Head of caudate nucleus (tissue), 42 donors: ENCODE results near the gene RPS6KA2.

Source experiments
- DNase-seq, 42 donors: peaks; one replicate each; pipeline versions ENCODE4 v3.0.0 to v3.0.0-alpha.2; 2020 to 2021; ENCODE audit warnings: mixed read lengths in 7 of 42
- intact Hi-C: fragments of 100-400 bp; cut with DNase I; formaldehyde crosslinking; loops from one replicate; pipeline ENCODE4 v1.15.0; 2022

Gene RPS6KA2

DNA sequence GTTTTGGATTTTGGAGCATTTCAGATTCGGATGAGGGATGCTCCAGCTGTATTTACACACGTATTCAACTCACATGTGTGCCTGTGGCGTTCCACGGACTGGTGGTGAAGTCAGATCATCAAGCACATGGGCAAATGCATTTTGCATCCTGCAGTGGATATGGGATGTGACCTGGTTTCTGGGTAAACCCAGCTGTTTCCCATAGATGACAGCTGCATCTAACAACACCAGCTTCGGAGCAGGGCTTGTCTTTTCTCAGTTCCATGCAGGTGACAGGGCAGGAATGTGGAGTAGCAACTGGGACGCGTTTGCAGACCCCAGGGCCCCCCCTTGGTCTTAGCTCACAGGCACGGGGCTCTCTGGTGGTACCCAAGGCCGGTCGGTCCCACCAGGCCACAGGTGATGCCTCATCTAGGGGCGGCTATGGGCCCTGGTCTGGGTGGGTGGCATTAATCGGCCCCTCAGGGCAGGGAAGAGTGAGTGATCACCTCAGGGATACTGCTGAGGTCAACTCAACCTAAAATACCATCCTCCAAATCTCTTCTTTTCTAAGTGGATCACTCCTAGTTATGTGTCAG is 123.8 kb downstream of the RPS6KA2 start:
- intact Hi-C loops = no loop called here
- no peak for DNase-seq

DNA sequence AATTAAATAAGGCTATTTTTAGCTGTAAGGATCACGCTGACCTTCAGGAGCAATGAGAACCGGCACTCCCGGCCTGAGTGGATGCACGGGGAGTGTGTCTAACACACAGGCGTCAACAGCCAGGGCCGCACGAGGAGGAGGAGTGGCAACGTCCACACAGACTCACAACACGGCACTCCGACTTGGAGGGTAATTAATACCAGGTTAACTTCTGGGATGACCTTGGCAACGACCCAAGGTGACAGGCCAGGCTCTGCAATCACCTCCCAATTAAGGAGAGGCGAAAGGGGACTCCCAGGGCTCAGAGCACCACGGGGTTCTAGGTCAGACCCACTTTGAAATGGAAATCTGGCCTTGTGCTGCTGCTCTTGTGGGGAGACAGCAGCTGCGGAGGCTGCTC is 124.6 kb downstream of the RPS6KA2 start:
- peak in 1 of 42 donors; percentile 33 for DNase-seq
- intact Hi-C loops = no loop called here

DNA sequence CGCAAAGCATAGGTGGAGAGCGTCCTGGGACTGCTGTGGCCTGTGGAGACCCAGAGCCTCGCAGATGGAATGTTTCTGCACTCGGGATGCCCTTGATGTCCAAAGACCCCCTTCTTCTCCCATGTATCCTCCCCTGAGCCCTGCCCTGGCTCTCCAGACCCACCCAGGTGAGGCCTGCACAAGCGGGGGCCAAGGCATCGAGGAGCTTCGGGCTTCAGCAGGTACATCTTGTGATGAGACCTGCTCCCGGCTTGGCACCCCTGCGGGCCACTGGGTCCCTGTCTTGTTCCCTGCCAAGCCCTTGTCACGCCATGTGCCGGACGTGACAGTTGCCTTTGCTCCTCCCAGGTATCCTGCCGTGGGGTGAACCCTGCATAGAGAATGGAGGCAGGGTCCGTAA is 125.8 kb downstream of the RPS6KA2 start:
- intact Hi-C loops = no loop called here
- DNase-seq = no peak

DNA sequence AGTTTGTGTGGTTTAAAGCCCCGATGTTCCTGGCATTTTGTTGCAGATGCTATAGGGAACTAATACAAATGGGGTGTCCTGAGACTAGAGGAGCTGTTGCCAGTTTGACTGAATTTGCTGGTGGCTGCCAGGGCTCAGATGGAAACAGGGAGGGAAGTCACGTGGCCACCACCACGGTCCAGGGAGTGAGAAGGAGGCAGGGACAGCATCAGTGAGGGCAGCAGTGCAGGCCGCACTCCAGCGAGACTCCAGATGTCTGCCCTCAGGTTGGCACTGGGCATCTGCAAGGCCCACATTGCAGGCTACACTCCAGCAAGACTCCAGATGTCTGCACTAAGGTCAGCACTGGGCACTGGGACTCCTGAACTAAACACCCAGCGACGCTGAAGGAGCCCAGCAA is 126.8 kb downstream of the RPS6KA2 start:
- intact Hi-C loops = no loop called here
- DNase-seq = peak; percentile 52 to 90 (median 79)

DNA sequence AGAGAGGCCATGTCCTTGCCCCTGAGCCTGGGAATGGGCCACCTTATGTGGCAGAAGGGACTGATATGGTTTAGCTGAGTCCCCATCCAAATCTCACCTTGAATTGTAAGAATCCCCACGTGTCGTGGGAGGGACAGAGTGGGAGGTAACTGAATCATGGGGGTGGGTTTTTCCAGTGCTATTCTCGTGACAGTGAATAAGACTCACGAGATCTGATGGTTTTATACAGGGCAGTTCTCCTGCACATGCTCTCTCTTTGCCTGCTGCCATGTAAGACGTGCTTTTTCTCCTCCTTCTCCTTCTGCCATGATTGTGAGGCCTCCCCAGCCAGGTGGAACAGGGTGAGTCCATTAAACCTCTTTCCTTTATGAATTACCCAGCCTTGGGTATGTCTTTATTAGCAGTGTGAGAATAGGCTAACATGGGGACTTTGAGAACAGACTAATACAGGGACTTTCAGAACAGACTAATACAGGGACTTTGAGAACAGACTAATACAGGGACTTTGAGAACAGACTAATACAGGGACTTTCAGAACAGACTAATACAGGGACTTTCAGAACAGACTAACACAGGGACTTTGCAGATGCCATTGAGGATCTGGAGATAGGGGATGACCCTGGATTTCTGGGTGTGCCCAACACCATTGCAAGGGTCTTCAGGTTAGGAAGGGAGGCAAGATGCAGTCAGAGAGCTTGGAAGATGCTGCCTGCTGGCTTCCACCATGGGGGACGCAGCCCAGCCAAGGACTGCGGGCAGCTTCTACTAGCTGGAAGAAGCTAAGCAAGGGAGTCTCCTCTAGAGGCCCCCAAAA is 127.5 kb downstream of the RPS6KA2 start:
- no peak for DNase-seq
- intact Hi-C loops = loop anchor here (10.0 kb wide), 1 partner anchor 55 kb away; no protein-coding TSS in a partner anchor

DNA sequence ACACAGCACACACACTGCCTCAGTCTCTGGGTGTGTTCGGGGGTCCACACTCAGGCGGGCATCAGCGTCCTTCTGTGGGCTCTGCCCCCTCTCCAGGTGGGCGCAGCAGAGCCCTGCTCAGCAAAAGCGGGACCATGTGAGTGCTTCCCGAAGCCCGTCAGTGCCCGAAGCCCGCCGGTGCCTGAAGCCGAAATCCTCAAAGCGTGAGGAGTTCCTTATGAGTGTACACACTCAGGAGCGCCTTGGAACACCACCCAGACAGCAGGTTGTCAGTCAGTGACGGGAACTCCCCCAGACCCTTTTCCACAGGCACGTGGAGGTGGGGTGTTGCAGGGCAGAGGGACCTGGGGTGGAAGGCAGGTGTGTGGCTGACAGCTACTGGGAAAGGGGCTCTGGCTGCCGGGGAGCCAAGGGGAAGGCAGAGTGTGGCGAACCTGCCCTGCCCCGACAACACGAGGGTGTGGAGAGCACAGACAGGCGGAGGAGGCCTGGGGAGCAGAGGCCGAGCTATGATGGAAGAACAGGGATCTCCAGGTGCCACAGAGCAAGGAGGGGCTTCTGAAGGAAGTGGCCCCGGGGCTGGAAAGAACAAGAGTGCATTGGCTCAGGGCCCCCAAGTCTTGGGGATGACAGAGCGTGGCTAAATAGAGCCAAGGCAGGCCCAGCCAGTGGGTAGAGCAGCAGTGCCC is 128.2 kb downstream of the RPS6KA2 start:
- DNase-seq = peak in 1 of 42 donors; percentile 29
- intact Hi-C loops = loop anchor here (10.0 kb wide), 1 partner anchor 56 kb away; no protein-coding TSS in a partner anchor

DNA sequence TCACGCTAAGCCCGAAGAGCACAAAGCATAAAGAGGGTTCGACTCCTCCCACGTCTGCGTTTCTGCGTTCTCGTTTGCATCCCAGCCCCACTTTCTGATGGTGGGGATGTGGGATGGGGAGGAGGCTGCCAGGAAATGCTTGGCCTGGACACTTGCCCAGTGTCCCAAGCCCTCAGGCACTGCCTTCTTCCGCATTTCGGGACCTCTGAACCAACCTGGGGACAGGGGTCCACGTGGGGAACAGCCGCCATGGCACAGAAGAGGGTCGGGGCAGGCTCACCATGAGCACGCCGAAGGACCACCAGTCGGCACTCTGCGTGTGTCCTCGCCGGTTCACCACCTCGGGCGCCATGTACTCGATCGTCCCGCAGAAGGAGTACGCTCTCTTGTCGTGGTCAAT is 128.8 kb downstream of the RPS6KA2 start:
- no peak for DNase-seq

DNA sequence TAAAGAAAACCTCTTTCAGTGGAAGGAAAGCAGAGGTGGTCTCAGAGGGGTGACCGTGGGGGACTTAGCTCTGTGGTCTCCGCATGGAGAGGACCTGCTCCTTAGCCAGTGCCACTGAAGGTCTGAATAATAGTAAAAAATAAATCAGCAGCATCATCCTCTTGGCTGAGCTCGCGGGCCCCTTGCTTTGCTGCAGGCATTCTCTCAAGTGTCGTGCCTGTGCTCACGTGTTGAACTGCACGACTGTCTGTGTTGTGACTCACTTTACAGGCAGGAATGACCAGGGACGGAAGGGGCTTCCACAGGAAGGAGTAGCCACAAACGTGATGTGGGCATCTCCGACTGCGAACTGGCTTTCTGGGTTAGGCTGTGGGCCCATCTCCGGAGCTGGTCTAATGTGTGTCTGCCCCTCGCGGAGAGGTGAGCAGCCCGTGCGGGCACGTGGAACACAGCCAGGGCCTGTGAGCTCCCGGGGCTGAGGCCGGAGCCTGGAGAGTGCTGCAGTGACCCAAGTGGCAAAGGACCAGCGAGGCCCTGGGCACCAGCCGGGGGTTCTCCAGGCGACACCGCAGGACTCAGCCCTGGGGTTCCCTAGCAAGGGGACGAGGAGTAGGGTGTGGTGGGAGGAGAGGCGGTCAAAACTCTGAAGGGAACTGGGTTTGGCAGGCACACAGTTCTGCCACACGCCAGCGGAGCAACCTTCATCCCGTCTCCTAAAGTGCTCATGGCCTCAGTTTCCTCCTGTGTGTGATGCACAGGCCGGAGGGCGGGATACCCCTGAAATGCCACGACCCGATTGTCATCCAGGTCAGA is 129.8 kb downstream of the RPS6KA2 start:
- DNase-seq = peak in 1 of 42 donors; percentile 19
- intact Hi-C loops = loop anchor here (10.0 kb wide), 1 partner anchor 58 kb away; no protein-coding TSS in a partner anchor

More for the DNA sequence above, 128.8 kb downstream of the RPS6KA2 start:
- intact Hi-C loops = loop anchor here (10.0 kb wide), 1 partner anchor 57 kb away; no protein-coding TSS in a partner anchor

DNA sequence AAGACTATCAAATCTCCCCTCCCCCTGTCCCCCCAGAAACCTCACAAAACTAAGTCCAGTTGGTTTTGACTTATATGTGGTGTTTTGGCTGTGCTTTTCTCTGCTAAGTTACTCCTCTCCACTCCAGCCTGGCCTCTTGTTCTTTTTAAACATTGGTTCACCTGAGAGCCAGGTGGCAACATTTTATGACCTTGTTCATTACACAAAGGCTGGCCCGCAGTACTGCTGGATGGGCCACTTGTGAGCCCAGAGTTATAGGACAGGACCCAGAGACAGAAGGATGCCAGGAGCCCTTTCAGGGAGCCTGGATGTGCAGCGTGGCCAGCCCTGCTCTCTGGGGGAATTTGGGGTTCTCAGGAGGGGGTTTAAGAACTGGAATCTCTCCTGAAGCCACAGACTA is 130.6 kb downstream of the RPS6KA2 start:
- intact Hi-C loops = loop anchor here (10.0 kb wide), 1 partner anchor 58 kb away; no protein-coding TSS in a partner anchor
- DNase-seq = peak in 2 of 42 donors; percentile 10 to 15

DNA sequence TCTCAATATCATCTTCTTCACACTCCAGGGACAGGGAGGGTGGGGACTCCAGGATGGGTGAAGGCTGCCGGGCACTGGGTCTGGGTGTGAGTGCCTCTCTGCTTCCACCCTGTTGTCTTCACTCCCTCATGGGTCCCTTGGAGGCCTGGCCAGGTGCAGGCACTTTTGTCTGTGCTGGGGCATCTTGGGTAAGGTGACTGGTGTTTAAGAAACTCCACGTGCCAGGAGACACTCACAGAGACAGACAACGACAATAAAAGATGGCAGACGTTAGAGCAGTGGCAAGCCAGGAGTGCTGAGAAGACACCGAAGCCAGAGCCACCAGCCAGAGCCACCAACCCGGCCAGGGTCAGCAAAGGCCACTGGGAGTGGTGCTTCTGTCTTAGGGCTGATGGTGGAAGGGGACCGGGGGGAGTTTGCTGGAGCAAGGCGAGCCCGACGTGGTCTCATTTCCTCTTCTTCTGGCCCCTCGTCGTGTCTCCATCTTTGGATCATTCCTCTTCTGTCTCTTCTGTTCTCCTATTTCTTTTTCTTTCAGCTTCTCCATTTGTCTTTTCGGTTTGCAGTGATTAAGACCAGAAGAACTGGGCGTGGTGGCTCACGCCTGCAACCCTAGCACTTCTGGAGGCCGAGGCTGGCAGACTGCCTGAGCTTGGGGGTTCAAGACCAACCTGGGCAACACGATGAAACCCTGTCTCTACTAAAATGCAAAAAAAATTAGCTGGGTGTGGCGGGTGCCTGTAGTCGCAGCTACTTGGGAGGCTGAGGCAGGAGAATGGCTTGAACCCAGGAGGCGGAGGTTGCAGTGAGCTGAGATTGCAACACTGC is 131.3 kb downstream of the RPS6KA2 start:
- DNase-seq = peak in 2 of 42 donors; percentile 15 to 26
- intact Hi-C loops = loop anchor here (10.0 kb wide), 1 partner anchor 59 kb away; no protein-coding TSS in a partner anchor

DNA sequence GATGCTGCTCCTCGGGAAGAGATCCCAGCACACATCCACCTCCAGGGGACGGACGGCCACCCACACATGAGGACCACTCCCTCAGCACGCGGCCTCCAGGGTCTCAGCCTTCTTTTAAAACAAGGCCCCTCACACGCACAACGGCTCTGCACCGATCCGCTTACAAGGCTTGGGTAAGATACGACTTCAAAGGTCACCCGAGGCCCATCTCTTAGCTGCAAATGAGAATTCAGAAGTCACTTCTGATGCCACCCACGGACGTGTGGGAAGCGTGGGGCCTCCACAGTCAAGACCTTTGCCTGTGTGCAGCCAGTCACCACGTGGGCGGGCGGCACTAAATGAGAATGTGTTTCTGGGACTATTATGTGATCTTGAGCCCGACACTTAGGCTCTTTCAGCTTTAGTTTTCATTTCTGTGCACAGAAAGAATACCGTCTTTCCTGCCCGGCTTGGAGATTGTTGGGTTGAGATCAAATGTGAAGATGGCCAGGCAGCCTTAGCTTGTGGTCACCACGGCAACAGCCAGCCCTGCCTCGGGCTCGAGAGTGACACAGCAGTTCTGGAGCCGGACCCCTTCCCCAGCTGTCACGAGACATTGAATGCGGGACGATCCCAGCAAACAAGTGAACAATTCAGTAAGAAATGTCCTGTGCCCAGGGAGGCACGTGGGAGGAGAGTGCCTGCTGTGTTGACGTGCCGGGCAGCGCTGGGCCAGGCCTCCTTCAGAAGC is 132.1 kb downstream of the RPS6KA2 start:
- intact Hi-C loops = loop anchor here (10.0 kb wide), 1 partner anchor 60 kb away; no protein-coding TSS in a partner anchor
- DNase-seq = peak; percentile 57 to 89 (median 76)

DNA sequence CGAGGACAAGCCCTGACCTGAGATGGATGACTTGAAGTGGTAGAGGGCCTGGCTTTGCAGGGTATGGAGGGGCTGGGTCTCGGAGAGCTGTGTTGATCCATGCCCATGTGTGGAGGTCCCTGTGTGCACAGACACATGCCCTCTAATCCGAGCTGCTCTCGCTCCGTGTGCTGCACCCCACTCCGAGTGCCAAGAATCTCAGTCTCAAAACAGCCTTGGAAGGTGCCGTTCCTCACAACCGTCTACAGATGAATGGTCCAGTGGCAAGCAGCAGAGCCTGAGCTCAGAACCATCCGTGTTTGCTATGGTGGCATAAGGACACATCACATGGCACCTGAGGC is 133.0 kb downstream of the RPS6KA2 start:
- intact Hi-C loops = loop anchor here (10.0 kb wide), 1 partner anchor 61 kb away; no protein-coding TSS in a partner anchor
- DNase-seq = peak in 2 of 42 donors; percentile 17 to 29

DNA sequence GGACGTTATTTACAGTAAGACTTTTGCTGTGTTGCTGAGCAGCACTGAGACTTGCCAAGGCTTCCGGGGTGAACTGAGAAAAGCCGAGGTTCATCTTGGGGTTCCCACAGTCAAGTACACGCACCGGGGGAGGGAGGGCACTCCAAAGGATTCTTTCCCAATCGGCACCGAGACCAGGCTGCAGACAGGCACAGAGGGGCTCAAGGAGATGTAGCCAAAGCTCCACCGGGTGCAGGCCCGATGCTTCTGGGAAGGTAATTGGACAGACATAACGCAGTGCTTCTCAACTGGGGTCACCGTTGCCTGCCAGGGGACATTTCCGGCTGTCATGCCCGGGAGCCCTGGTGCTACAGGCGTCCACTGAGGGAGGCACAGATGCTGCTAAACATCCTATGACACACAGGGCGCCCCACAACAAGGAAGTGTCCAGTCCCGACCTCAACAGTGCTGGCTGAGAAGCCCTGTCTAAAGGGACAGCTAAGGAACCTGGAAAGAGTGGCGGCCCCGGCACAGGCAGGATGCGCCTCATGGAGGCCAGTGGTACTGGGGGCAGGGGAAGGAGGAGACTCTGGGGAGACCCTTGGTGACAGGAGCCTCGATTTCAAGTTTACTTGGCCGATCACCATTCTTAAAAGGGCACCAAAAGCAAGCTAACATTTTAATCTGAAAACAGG is 133.5 kb downstream of the RPS6KA2 start:
- intact Hi-C loops = loop anchor here (10.0 kb wide), 1 partner anchor 61 kb away; no protein-coding TSS in a partner anchor
- peak in 3 of 42 donors; percentile 4 to 30 (median 13) for DNase-seq

DNA sequence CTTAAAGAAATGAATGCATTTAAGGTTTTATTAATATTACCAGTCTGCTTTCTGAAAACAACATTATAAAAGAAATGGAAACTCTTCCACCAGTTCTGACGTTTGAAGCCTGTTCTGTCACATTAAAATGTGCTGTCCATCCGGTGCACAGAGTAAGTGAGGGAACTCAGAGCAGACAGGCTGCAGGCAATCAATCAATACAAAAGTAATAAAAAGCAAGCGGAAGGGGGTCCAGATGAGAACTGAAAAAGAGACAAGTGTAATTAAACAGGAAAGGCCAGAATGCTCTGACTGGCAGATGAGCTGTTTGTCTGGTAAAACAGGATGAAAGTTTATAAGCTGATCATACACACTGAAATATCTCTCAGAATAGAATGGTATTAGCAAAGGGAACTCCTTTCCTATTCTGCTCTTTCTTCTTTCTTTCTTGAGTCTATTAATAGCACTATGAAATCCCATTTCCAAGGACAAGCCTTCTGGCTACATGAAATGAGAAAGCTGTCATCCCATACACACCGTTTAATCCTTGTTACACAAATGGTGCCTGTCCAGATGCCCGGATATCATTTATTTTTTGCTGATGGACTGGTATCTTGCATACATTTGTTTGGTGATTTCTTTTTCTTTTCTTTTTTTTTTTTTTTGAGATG is 134.8 kb downstream of the RPS6KA2 start:
- intact Hi-C loops = loop anchor here (10.0 kb wide), 1 partner anchor 63 kb away; no protein-coding TSS in a partner anchor
- DNase-seq = no peak

DNA sequence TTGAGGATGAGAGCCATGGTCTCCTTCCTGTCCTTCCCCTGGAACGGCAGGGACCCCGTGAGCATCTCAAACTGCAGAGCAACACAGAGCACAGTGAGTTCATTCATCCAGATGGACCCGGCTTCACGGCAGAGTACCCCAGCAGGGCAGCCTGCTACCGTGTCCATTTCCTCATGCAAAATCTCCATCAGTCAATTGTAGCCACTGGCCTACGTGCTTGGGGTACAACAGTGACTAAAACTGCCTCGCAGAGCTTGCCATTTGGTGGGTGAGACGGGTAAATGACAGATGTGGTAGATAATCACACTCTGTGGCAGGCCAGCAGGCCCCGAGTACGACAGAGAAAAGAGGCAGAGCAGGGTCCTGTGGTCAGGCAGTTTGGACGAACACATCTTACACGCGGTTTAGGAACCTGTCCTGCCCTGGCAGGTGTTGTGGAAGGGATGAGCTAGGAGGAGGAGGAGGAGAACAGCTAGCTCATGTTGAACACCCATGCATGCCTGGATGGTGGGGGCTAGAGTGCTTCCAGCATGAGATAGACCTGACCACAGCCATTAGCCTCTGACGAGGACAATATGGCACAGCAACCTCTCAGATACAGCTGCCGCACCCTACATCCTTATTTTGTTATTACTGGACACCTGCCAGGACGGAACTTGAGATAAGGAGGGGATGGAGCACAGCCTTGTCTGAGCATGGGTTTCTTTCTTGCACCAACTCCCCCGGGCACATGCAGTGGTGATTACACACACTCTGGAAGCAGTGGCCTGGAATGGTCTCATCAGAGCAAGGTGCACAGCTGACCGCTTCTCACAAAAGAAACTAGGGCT is 136.2 kb downstream of the RPS6KA2 start:
- intact Hi-C loops = loop anchor here (10.0 kb wide), 1 partner anchor 64 kb away; no protein-coding TSS in a partner anchor
- DNase-seq = peak in 3 of 42 donors; percentile 12 to 24 (median 14)
